Measurements from ENCODE around the gene CLP1.
A peak's percentile ranks its signal among the peaks of the same experiment; 100 is the strongest.

Gene CLP1

GRCh38 chr11:57657194-57658022 is at the start of gene CLP1:
Gene CLP1 (plus strand): TSS chr11:57657762. CDS start chr11:57659477, 1,715 bp downstream.
- peak; percentile 96 for DNase-seq (ENCODE audit: low read depth)

GRCh38 chr11:57610170-57610569 is 47.4 kb upstream of the CLP1 start:
- DNase-seq (ENCODE audit: low read depth), result no peak

GRCh38 chr11:57614234-57614772 is 43.3 kb upstream of the CLP1 start:
- DNase-seq (ENCODE audit: low read depth), result no peak

GRCh38 chr11:57615308-57615707 is 42.3 kb upstream of the CLP1 start:
- DNase-seq (ENCODE audit: low read depth), result no peak

- no peak for DNase-seq (ENCODE audit: low read depth)
Observed at GRCh38 chr11:57616595-57616994, 41.0 kb upstream of the CLP1 start.

GRCh38 chr11:57618438-57618837 is 39.1 kb upstream of the CLP1 start:
- no peak for DNase-seq (ENCODE audit: low read depth)

GRCh38 chr11:57619331-57619730 is 38.2 kb upstream of the CLP1 start:
- DNase-seq (ENCODE audit: low read depth), result no peak

GRCh38 chr11:57620467-57620866 is 37.1 kb upstream of the CLP1 start:
- DNase-seq (ENCODE audit: low read depth), result no peak

- DNase-seq (ENCODE audit: low read depth), result no peak
Observed at GRCh38 chr11:57622263-57622662, 35.3 kb upstream of the CLP1 start.

GRCh38 chr11:57624864-57625263 is 32.7 kb upstream of the CLP1 start:
- DNase-seq (ENCODE audit: low read depth), result no peak

- DNase-seq (ENCODE audit: low read depth), result no peak
Observed at GRCh38 chr11:57626895-57627294, 30.7 kb upstream of the CLP1 start.

GRCh38 chr11:57630171-57630570 is 27.4 kb upstream of the CLP1 start:
- DNase-seq (ENCODE audit: low read depth), result no peak

- no peak for DNase-seq (ENCODE audit: low read depth)
Observed at GRCh38 chr11:57632116-57632515, 25.4 kb upstream of the CLP1 start.

GRCh38 chr11:57633394-57634070 is 24.0 kb upstream of the CLP1 start:
- no peak for DNase-seq (ENCODE audit: low read depth)

- DNase-seq (ENCODE audit: low read depth), result no peak
Observed at GRCh38 chr11:57634311-57634710, 23.3 kb upstream of the CLP1 start.

- no peak for DNase-seq (ENCODE audit: low read depth)
Observed at GRCh38 chr11:57635246-57635645, 22.3 kb upstream of the CLP1 start.

GRCh38 chr11:57637626-57638004 is 19.9 kb upstream of the CLP1 start:
- no peak for DNase-seq (ENCODE audit: low read depth)

- peak; percentile 41 for DNase-seq (ENCODE audit: low read depth)
Observed at GRCh38 chr11:57638005-57638781, 19.4 kb upstream of the CLP1 start.

- DNase-seq (ENCODE audit: low read depth), result no peak
Observed at GRCh38 chr11:57638811-57639320, 18.7 kb upstream of the CLP1 start.

GRCh38 chr11:57639321-57640067 is 18.1 kb upstream of the CLP1 start:
- no peak for DNase-seq (ENCODE audit: low read depth)

- DNase-seq (ENCODE audit: low read depth), result no peak
Observed at GRCh38 chr11:57640068-57640800, 17.3 kb upstream of the CLP1 start.
